ENCODE data around the gene TNIK. TPM values are rescaled to one million over a fixed set of nuclear protein-coding genes. Genes with fewer than 3 reads are reported as not detected.

The TNIK gene
- polyA plus RNA-seq, 1 of the 3 experiments (the other 2 are of a cell fraction), result 19.4 TPM

GRCh38 chr3:171177056-171177455, 283.1 kb downstream of the TNIK start:
- no peak for TF ChIP-seq FOXJ3 (CRISPR knock-in tag; IDR thresholded peaks at IDR 0.05)
- no peak for TF ChIP-seq RCOR1 (IDR thresholded peaks at IDR 0.05; ENCODE audit: low read length)
- no peak for TF ChIP-seq TAF1 (IDR thresholded peaks at IDR 0.05; ENCODE audit: borderline replicate concordance, low read depth, low read length)
- no peak for TF ChIP-seq RXRA (IDR thresholded peaks at IDR 0.05; ENCODE audit: borderline replicate concordance, low read depth)
- TF ChIP-seq GATA2 (CRISPR knock-in tag; IDR thresholded peaks at IDR 0.05), result no peak
- TF ChIP-seq FOXM1 (IDR thresholded peaks at IDR 0.05; ENCODE audit: low read depth), result no peak
- TF ChIP-seq FOSL2 (IDR thresholded peaks at IDR 0.05; ENCODE audit: borderline replicate concordance, low read depth), result no peak
- H4K20me1 ChIP-seq (ENCODE audit: insufficient read depth), result no peaks in the 10 kb centered on the region
- H3K9ac ChIP-seq, result no peak overlapping the region
- H2AFZ ChIP-seq (ENCODE audit: low read depth), result no peak overlapping the region
- DNase-seq, result no peak
- no peaks in the 10 kb centered on the region for H3K9me2 ChIP-seq
- H3K4me1 ChIP-seq (ENCODE audit: control insufficient read depth in 1 of 2, insufficient read depth in 2 of 2, low read depth in 1 of 2, low read length in 1 of 2), result peaks cover 0 to 6% of the 10 kb centered on the region in 2 experiments; a peak in 2 of 4 replicates
- CTCF ChIA-PET, result interaction anchor here (1.1 kb wide), 1 partner anchor 127 kb away, joined by 3 read pairs; no protein-coding TSS in a partner anchor
- H3K27me3 ChIP-seq (ENCODE audit: insufficient read depth), result no peaks in the 10 kb centered on the region
- H3K36me3 ChIP-seq (replicated peaks in 1 of 2; ENCODE audit: control insufficient read depth in 1 of 2, insufficient read depth in 2 of 2, low read length in 1 of 2), result peaks cover 19 to 28% of the 10 kb centered on the region in 2 experiments
- H3K4me2 ChIP-seq, result no peak overlapping the region
- POLR2A ChIA-PET, result no interaction called here
- H3K79me2 ChIP-seq (ENCODE audit: insufficient read depth), result no peaks in the 10 kb centered on the region
- 94% methylated on average over 3 of the region's 3 CpGs for WGBS (ENCODE audit: low lambda C conversion rate)
- peaks cover 5% of the 10 kb centered on the region for H3F3A ChIP-seq (replicated peaks; ENCODE audit: insufficient read depth)
- H3K9me3 ChIP-seq, result no peaks in the 10 kb centered on the region
- H3K27ac ChIP-seq (ENCODE audit: low read depth in 2 of 2, low read length in 1 of 2), result peak overlapping the region in 1 of 2 experiments; percentile 13; a peak in 1 of 4 replicates
- H3K4me3 ChIP-seq (ENCODE audit: low read depth in 2 of 2, low read length in 1 of 2), result no peak overlapping the region

- 97% methylated on average over 4 of the region's 5 CpGs for WGBS (ENCODE audit: low lambda C conversion rate)
- Histone ChIP-seq H3K4me3 (ENCODE audit: low read depth in 2 of 2, low read length in 1 of 2) (no peak overlapping the region), H3K9ac (no peak overlapping the region), H2AFZ (ENCODE audit: low read depth) (no peak overlapping the region), H4K20me1 (ENCODE audit: insufficient read depth) (no peaks in the 10 kb centered on the region), H3K4me1 (ENCODE audit: control insufficient read depth in 1 of 2, insufficient read depth in 2 of 2, low read depth in 1 of 2, low read length in 1 of 2) (peaks cover 0 to 6% of the 10 kb centered on the region in 2 experiments; a peak in 2 of 4 replicates), H3K9me3 (no peaks in the 10 kb centered on the region), H3F3A (replicated peaks; ENCODE audit: insufficient read depth) (peaks cover 5% of the 10 kb centered on the region), H3K4me2 (no peak overlapping the region), H3K79me2 (ENCODE audit: insufficient read depth) (no peaks in the 10 kb centered on the region), H3K9me2 (no peaks in the 10 kb centered on the region), H3K27ac (ENCODE audit: low read depth in 2 of 2, low read length in 1 of 2) (peak overlapping the region in 1 of 2 experiments; percentile 13; a peak in 1 of 4 replicates), H3K36me3 (replicated peaks in 1 of 2; ENCODE audit: control insufficient read depth in 1 of 2, insufficient read depth in 2 of 2, low read length in 1 of 2) (peaks cover 22 to 29% of the 10 kb centered on the region in 2 experiments), H3K27me3 (ENCODE audit: insufficient read depth) (no peaks in the 10 kb centered on the region)
- ChIA-PET POLR2A (no interaction called here), CTCF (interaction anchor here (1.1 kb wide), 1 partner anchor 126 kb away, joined by 3 read pairs; no protein-coding TSS in a partner anchor)
- no peak for DNase-seq
- TF ChIP-seq MAX (IDR thresholded peaks at IDR 0.05; ENCODE audit: low read depth) (no peak), TAF1 (IDR thresholded peaks at IDR 0.05; ENCODE audit: borderline replicate concordance, low read depth, low read length) (no peak), NFIC (IDR thresholded peaks at IDR 0.05; ENCODE audit: borderline replicate concordance) (no peak), FOXM1 (IDR thresholded peaks at IDR 0.05; ENCODE audit: low read depth) (no peak), GABPA (IDR thresholded peaks at IDR 0.05; ENCODE audit: low read depth) (no peak), RXRA (IDR thresholded peaks at IDR 0.05; ENCODE audit: borderline replicate concordance, low read depth) (no peak), REST (IDR thresholded peaks at IDR 0.05; ENCODE audit: low read depth, low read length) (no peak), MEF2A (IDR thresholded peaks at IDR 0.05; ENCODE audit: borderline replicate concordance, low read depth) (no peak), FOSL2 (IDR thresholded peaks at IDR 0.05; ENCODE audit: borderline replicate concordance, low read depth) (no peak), SMC3 (IDR thresholded peaks at IDR 0.05; ENCODE audit: low read depth, low read length) (no peak), TCF12 (IDR thresholded peaks at IDR 0.05) (no peak), JUND (IDR thresholded peaks at IDR 0.05) (no peak), GATA2 (CRISPR knock-in tag; IDR thresholded peaks at IDR 0.05) (no peak), SIN3A (IDR thresholded peaks at IDR 0.05; ENCODE audit: borderline replicate concordance, low read depth, low read length) (no peak), TEAD4 (IDR thresholded peaks at IDR 0.05; ENCODE audit: borderline replicate concordance, insufficient read depth) (no peak), POLR2AphosphoS5 (IDR thresholded peaks at IDR 0.05; ENCODE audit: low read depth, low read length) (no peak), PBX3 (IDR thresholded peaks at IDR 0.05) (no peak), IRF3 (IDR thresholded peaks at IDR 0.05; ENCODE audit: low read depth, low read length) (no peak), CHD2 (IDR thresholded peaks at IDR 0.05; ENCODE audit: low read length, partially characterized antibody) (no peak)
Observed at GRCh38 chr3:171176244-171176933, 283.8 kb downstream of the TNIK start.
